ENCODE results near the gene PIK3R5.

- TF ChIP-seq, protein P1, sequence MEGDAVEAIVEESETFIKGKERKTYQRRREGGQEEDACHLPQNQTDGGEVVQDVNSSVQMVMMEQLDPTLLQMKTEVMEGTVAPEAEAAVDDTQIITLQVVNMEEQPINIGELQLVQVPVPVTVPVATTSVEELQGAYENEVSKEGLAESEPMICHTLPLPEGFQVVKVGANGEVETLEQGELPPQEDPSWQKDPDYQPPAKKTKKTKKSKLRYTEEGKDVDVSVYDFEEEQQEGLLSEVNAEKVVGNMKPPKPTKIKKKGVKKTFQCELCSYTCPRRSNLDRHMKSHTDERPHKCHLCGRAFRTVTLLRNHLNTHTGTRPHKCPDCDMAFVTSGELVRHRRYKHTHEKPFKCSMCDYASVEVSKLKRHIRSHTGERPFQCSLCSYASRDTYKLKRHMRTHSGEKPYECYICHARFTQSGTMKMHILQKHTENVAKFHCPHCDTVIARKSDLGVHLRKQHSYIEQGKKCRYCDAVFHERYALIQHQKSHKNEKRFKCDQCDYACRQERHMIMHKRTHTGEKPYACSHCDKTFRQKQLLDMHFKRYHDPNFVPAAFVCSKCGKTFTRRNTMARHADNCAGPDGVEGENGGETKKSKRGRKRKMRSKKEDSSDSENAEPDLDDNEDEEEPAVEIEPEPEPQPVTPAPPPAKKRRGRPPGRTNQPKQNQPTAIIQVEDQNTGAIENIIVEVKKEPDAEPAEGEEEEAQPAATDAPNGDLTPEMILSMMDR (IDR thresholded peaks at IDR 0.05), result no peak
- no peak for TF ChIP-seq POLR2A (IDR thresholded peaks at IDR 0.05)
Observed at GRCh38 chr17:8837563-8838075, 127.9 kb downstream of the PIK3R5 start.
